Neural progenitor cell (in vitro differentiated cells): ENCODE results near the gene BLOC1S1.

ENCODE experiments used
- CTCF ChIP-seq: fragments of 200-600 bp; sonication (generic); IDR thresholded peaks from 2 replicates; pipeline ENCODE4 v1.5.1; 2017; ENCODE audit warnings: antibody characterized with exemption, mild to moderate bottlenecking
- EZH2phosphoT487 ChIP-seq: fragments of 200-600 bp; sonication (generic); IDR thresholded peaks from 2 replicates; pipeline ENCODE4 v1.6.1; 2017; ENCODE audit warnings: antibody characterized with exemption

- TF ChIP-seq CTCF = no peak
- TF ChIP-seq EZH2phosphoT487 = no peak
Measured at GRCh38 chr12:55716582-55716957, 724 bp downstream of the BLOC1S1 start.
